Activated T-cell treated with anti-CD3 and anti-CD28 coated beads for 4 hours (primary cell): ENCODE results near the gene TCP10L.
"Not testable (repeated sequence)": the region's sequence is repeated elsewhere in the genome, so short reads cannot be mapped to it uniquely, and the experiment has no call there.

Experiments used
- DNase-seq: peaks from one replicate; pipeline ENCODE4 v3.0.0-alpha.2; 2020

The TCP10L gene

DNA sequence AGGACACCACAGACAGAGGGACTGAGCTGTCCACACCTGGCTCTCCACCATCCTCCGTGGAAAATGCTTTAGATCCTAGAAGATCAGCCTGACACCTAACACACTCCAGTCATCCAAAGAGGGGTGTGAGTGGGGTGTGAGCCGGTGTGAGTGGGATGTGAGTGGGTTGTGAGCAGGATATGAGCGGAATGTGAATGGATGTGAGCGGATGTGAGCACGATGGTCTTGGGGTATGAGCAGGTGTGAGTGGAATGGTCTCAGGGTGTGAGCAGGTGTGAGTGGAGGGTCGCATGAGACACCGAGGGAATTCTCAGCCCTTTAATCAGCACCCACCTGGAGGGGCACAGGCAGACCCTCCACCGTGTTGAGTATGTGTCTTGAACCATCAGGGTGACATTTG, 851 bp downstream of the TCP10L start:
- DNase-seq: no peak

DNA sequence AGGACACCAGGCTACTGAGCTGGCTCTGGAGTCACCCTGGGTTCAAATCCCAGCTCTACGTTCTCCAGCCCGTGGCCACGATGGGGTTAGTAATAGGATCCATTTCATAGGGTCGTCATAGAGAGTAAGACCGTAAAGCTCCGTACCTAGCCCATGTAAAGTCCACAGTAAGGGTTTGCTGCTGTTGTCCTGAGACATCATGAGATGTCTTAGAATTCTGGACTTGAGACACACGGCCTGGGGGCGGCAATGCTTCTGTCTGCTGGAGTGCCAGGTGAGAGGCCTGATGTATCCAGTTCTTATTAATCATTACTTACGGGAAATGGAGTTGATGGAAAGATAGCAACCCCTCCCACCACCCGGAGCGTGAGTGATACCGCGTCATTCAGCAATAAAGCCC, 3.6 kb downstream of the TCP10L start:
- DNase-seq: no peak

DNA sequence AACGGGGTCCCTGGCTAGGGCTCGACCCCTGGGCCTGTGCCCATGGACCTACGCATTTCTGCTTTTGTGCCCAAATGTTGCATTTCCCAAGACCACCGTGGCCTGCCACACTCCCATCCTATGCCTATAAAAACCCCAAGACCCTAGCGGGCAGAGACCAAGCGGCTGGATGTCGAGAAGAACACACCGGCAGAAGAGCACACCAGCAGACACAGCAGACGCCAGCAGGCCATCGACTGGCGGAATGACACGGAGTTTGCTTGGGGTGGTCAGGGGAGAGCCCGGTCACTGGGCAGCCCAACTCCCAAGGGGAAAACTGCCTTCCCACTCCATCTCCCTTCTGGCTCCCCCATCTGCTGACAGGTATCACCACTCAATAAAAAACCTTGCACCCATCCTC, 4.4 kb downstream of the TCP10L start:
- no peak for DNase-seq

DNA sequence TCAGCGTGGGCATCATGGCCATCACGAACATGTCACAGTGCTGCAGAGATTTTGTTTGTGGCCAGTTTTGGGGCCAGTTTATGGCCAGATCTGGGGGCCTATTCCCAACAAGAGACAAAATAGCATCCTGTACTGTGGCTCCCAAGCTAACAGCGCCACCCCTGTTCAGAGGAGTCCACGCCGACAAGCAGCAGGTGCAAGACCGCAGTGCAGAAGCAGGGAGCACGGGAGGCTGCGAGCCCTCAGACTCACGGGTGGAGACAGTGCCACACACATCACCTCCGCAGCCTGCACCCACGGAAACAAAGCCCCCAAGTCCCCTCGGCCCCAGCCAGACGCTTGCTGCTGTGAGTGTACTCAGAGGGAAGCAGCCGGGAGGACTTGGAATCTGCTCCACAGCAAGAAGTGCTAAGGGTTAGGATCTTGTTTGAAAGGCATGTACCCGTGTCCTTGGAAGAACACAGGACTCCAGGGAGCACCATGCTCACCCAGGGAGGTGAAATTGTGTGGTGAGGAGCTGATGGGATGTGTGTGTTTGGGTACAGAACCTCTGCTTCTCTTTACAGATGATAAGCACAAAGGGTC, 7.1 kb downstream of the TCP10L start:
- no peak for DNase-seq

DNA sequence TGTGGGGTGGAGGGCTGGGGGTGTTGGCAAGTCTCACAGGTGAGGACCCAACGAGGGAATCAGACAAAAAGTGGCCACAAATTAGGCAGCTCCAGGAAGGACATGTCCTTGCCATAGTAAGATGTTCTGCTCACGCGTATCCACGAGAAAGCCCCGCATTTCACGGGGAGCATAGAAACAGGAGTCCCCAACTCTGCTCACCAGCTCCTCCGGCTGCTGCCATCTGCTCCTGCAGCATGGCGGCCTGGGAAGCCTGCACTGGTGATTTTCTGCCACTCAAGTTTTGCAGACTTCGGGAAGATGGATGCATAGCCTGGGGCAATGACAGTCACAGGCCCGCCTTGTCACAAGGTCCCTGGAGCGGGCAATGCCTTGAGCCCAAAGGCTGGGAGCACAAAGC, 9.3 kb downstream of the TCP10L start:
- DNase-seq: no peak

DNA sequence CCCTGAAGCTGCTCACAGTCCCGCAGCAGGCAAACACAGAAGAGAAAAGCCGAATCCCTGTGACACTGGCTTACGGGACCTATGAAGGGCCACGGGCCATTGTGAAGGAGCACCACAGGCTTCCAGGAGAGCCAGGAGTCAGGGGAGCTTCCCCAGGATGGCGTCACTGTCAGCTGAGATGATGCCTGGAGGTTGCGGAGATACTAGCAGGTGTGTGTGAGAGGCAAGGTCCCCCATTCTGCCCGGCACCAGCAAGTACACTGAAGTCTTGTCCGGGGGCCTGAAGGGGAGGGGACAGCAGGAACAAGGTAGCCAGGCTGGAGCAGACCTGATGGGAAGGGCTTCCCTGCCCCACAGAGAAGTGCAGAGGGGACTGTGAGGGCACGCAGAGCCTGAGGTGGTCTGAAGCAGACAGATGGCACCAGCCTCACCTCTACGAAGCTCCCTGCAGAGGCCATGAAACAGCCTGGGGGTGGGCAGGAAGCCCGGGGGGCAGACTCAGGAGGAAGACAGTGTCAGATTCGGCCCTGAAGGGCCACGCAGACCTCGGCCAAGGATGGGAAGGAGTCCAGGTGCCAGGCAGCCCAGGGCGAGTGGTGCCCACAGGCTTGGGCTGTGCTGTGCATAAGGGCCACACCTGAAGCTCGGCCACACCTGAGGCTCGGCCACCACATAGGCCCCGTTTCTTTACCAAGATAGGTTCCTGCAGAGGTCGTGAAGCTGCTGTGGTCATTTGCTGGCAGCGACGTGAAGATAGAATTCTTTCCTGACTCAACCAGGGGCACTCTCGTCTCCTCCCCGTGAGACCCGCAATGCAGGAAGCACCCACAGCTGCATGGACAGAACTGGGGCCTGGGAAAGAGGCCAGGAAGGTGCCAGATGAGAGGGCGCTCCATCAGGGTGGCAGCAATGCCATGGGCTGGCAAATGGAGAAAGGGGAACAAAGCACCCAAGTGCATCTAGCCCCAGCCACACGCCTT, 10.1 kb downstream of the TCP10L start:
- DNase-seq: no peak

DNA sequence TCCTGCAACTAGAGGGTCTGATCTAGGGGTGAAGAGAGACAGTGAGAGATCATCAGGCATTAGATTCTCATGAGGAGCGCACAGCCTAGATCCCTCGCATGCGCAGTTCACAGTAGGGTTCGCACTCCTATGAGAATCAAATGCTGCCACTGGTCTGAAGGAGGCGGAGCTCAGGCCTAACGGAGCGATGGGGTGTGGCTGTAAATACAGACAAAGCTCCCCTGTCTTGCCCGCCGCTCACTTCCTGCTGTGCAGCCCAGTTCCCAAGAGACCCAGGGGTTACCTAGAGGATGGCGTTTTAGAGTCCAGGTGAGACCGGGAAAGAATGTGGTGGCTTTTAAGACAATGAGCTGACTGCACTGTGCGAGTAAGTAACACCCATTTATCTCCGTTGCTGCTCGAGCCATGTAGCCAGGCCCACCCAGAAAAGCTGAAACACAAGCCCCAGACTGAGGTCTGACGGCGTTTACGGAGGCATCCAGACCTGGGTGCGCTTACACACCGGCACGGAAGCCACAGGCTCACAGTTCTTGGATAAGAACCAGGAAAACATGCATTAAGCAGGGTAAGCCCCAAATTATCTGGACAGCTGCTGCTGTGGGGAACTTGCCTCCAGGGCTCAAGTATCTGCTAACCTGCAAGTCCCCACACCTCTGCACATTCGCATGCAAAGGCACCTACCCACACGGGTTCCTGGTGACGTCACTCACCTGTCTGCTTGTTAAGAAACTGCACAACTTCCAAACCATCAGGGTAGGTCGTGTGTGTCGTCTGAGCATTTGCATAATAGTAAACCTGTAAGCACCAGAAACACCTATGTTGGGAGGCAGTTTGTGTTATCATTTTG, 12.5 kb downstream of the TCP10L start:
- DNase-seq: no peak

DNA sequence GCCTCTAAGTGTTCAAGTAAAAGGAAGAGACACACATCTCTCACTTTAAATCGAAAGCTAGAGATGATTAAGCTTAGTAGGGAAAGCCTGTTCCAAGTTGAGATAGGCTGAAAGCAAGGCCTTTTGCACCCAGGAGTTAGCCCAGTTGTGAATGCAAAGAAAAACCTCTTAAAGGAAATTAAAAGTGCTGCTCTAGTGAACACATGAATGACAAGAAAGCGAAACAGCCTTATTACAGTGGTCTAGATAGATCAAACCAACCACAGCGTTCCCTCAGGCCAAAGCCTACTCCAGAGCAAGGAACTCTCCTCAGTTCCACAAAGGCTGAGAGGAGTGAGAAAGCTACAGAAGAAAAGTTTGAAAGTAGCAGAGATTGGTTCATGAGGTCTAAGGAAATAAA, 14.9 kb downstream of the TCP10L start:
- DNase-seq: no peak

DNA sequence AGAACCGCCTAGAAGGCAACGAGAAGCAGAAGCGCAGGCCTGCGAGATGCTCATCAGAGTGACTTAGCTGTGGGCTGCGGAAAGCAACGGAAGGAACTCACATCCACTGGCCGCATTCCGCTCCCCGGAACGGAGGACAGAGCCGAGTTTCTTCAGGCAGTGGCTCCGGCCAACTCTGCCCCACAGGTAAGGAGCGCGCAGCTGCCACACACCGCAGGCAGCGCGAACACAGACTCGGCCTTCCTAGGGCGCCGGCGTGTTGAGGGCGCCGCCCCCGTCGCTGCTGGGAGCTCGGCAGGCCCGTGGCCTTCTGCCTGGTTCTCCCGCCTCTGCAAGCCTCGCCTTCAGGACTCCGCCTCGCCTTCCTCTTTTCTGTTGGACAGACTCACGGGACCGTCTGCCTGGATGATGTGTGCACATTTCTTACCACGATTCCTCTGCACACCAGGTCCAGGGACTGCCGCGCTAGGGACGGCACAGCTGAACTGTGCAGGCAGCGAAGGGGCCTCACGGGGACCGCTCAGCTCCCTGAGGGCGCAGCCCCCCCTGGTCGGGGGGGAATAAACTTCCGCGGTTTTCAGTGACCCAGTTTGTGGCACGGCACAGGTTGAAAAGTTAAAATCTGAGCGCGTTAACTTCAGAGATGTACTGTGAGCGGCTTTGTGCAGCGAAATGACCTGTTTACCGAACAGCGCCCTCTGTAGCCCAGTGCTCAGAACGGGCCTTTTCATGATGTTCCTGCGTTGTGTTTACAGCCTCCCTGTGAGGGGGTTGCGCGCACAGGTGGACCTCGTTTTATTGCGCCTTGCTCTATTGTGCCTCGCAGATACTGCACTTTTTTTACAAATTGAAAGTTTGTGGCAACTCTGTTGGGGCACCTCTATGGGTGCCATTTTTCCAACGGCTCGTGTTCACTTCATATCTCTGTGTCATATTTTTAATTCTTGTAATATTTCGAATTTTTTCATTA, 15.8 kb downstream of the TCP10L start:
- DNase-seq: peak; percentile 67

DNA sequence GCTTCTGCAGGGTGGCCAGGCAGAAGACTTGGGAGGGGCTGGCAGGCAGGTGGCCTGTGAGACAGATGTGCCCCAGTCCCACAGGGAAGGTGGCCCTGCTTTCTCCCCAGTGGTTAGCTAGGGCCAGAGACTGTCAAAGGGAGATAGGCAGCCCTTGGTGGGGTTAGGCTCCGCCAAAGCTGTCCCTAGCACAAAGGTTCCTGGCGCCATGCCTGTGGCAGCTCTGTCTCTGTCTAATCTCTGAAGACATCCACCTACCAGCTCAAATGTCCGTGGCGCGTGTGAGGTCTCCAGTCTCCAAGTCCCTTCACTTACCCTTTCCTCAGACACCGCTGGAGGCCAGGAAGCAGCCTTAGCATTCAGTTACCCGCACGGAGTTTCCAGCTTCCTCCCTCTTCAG, 17.7 kb downstream of the TCP10L start:
- no peak for DNase-seq

DNA sequence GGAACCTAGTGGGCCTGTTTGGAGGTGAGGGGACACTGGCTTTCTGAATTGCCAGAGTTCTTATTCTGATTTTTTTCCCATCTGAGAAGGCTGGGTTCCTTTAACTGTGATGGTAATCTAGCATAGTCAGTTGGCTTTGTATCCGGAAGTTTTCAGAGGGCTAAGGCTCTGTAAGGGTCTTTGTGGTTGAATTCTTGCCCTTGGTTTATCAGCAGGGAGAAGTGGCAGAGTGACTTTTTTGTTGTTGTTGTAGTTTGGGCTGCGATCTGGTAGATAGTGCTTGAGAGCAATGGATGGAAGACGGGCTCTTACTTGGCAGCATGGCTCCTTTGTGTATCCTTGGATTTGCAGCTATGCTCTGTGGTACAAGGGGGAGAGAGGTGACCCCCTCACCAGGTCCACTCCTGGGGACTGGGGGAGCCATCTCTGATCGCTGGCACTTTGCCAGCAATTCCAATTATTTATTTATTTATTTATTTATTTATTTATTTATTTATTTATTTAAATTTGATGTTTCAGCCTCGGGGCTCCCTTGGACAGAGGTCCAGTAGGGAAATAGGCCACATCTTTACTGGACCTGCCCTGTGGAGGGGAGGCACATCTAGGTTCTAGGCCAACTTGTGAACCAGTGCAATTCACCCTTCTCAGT, 18.5 kb downstream of the TCP10L start:
- DNase-seq: no peak

DNA sequence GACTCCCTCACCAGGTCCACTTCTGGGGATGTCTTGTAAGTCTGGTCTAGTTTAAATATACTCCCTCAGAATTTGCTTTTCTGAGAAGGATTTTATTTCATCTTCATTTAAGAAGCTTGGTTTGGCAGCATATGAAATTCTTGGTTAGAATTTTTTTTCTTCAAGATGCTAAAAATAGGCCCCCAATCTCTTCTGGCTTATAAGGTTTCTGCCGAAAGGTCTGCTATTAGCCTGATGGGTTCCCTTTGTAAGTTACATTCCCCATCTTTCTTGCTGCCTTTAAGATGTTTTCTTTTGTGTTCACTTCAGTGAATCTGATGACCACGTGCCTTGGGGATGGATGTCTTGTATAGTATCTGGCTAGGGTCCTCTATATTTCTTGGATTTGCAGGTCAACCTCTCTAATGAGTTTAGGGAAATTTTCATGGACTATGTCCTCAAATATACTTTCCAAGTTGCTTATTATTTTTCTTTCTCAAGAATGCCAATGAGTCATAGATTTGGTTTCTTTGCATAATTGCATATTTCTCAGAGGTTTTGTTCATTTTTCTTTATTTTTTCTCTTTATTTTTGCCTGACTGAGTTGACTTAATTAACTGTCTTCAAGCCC, 19.4 kb downstream of the TCP10L start:
- DNase-seq: no peak

DNA sequence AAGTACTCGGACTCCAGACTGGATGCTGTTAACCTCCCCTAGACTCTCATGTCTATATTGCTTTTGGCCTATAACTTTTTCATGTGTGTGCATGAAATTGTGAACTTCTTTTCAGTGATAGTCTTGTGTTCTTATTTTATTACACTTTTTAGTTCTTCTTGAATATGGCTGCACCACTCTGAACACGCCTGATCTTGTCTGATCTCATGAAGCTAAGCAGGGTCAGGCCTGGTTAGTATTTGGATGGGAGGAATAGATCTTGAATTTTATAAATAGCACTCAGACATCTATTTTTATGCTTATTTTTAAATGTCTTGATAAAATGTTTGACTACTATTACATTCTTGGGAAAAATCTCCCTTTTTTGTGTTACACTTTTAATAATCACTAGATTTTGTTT, 22.4 kb downstream of the TCP10L start:
- DNase-seq: no peak

DNA sequence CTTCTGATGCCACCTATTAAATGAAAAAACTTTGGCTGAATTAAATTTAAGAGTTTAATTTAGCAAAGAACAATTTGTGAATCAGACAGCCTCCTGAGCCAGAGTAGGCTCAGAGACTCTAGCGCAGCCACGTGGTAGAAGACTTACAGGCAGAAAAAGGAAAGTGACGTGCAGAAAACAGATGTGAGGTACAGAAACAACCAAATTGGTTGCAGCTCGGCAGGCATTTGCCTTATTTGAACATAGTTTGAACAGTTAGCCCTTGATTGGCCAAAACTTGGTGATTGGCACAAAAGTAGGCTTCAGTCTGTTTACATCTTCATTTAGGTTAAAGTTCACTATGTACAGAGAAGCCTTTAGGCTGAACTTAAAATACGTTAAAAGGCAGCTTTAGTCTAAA, 22.9 kb downstream of the TCP10L start:
- no peak for DNase-seq

DNA sequence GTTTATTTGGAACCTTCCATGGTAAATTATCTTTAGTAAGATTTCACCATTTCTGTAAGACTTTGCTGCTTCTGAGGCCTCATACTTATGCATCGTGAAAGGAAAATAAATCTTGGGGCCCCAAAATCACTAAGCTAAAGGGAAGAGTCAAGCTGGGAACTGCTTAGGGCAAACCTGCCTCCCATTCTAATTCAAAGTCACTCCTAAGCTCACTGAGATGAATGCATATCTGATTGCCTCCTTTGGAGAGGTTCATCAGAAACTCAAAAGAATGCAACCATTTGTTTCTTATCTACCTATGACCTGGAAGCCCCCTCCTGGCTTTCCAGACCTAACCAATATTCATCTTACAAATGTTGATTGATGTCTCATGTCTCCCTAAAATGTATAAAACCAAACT, 23.8 kb downstream of the TCP10L start:
- DNase-seq: not testable (repeated sequence)

DNA sequence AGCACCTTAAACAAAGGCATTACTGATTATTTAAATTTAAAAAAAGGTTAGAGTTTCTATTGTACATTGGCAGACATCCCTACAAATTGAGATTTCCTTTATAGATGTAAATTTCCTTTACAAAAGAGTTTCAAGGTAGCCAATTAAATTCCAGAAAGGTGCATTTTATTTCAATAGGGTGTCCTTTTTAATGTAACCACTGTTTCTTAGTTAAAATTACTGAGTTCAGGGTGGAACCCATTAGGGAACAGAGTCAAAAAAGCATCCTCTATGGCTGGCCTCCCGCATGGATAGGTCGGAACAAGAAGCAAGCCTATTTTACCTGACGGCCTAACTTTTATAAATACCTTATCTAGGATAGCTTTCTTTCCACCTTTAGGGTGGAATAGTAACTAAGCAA, 24.4 kb downstream of the TCP10L start:
- no peak for DNase-seq

DNA sequence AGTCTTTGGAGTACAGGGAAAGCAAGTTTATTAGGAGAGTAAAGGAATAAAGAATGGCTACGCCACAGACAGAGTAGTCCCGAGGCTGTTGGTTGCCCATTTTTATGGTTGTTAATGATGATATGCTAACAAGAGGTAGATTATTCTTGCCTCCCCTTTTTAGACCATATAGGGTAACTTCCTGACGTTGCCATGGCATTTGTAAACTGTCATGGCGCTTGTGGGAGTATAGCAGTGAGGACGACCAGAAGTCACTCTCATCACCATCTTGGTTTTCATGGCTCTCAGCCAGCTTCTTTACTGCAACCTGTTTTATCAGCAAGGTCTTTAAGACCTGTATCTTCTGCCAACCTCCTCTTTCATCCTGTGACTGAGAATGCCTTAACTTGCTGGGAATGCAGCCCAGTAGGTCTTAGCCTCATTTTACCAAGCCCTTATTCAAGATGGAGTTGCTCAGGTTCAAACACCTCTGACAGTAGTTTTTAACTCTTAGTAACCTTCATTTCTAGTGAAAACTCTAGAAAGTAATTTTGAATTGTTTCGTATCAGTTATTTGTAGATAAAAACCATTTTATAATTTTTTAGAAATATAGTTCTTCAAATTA, 26.2 kb downstream of the TCP10L start:
- no peak for DNase-seq

DNA sequence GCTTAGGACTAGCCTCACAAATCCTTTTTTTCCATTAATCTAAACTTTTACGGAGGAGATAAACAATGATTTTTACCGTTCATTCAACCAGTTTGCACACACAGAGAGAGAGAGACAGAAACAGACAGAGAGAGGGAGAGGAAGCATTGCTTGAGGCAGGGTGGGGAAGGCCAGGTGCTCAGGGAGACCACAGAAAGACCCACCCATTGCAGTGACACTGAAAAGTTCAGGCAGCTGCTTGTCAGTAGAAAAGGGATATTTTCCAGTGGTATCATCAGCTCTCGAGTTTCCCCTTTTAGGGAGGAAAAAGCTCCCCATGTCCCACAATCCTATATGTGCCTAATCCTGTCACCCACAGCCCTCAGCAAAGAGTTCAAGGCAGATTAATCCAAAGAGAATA, 27.2 kb downstream of the TCP10L start:
- no peak for DNase-seq

DNA sequence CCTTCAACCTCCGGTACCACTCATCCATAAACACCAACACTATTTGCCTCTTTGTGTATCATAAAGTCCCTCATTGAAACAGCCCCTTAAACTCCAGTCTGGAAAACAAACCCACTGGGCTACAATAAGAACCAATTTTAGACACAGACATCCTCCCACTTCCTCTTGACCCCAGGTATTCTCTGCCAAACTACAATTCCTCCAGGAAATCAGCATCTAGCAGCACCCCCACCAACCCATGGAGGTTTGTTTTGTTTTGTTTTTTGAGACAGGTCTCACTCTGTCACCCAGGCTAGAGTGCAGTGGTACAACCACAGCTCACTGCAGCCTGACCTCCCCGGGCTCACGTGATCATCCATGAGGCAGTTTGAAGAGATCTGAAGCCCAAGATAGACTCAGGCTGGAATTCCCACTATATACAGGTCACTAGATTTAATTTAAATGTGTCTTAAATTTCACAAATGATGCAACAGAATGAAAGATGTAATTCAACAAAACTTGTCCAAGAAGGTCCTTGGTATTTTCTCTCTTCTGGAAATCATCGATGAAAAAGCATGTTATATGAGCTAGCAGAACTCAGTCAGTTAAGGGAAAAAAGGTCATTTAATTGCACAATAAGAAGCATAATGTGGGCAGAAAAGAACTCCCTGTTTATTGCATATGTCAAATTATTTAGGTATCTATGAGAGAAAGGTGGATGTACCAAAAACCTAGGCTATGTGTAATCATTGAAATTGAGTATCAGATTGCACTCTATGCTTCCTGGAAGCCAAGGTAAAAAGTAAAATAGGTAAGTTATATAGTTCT, 30.3 kb downstream of the TCP10L start:
- no peak for DNase-seq

DNA sequence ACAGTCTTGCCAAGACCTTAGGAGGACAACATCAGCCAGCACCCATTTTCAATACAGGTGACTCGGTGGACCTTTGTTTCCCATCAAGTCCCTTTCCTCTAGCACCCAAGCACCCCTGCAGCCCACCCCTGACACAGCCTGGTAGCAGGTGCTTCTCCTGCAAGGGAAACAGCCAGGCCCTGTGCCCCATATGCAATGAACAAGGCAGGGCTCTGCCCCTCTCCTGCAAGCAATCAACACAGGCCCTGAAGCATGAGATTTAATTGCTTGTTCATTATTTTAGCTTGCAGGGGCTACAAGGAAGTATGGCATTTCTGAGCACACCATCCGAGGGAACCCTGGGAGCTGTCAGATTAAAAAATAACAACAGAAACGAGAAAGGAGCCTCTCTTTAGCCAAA, 35.4 kb downstream of the TCP10L start:
- DNase-seq: no peak
